Measurements from ENCODE around the gene MYOD1.

The MYOD1 gene

DNA sequence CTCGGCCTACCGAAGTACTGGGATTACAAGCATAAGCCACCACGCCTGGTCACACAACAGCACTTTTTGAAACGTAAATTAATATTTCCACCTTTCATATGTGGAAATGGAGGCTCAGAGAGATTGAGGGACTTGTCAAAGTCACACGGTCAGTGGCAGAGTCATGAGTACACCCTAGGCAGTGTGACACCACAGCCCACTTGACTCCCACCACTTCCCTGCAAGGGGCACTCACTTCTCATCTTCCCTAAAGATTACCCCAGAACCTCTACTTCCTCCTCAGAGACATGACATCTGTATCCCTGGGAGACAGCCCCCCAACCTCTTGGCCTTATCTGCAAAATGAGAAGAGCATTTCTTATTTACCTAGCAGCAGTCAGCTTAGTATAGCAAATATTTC lies 16.5 kb upstream of the MYOD1 start:
- DNase-seq (ENCODE audit: low read depth), result no peak

DNA sequence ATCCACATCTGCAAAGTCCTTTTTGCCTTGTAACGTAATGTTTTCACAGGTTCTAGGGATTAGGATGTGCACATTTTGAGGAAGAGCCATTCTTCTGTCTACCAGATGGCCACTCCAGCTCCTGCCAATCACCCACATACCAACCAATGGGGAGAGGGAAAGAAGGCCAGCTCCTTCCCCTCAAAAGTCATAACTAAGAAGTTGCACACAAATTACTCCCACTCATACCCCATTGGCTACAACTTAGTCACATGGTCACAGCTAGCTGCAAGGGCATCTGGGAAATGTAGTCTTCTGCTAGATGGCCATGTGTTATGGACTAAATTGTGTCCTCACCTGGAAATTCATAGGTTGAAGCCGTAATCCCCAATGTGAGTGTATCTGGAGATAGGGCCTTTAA lies 15.4 kb upstream of the MYOD1 start:
- DNase-seq (ENCODE audit: low read depth), result no peak

DNA sequence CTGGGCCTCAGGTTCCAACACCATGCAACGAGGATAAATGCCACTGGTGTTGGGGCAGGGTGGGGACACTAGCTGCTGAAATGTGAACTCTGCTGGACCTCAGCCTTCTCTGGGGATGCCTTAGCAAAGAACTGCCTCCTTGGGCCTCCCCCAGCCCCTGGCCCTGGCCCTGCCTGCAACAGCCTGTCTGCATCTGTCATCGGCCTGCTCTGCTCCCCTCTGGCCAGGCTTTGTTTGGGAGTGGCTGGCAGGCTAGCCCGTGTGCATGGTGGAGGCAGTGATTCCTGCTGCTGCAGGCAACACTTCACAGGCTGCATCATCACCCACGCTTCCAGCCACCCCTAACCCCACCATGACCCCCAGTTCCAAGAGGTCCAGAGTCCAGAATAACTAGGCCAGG lies 11.5 kb upstream of the MYOD1 start:
- no peak for DNase-seq (ENCODE audit: low read depth)

DNA sequence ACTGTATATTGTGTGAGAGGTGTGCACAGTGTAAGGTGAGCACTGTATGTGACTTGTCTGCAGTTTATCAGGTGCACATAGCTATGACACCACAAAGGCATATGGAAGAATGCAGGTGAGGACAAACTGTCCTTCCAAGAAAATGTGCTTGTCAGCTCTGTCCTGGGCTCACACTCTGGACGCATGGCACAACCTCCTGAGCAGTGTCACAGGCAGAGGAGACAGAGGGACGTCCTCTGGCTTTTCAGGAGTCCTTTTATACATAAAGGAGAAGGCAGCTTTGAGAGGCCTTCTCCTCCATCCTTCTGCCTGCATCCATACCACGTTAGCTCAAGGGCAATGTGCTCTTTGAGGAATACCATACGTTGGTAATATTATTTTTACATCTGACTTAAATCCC lies 7.5 kb upstream of the MYOD1 start:
- DNase-seq (ENCODE audit: low read depth), result no peak

DNA sequence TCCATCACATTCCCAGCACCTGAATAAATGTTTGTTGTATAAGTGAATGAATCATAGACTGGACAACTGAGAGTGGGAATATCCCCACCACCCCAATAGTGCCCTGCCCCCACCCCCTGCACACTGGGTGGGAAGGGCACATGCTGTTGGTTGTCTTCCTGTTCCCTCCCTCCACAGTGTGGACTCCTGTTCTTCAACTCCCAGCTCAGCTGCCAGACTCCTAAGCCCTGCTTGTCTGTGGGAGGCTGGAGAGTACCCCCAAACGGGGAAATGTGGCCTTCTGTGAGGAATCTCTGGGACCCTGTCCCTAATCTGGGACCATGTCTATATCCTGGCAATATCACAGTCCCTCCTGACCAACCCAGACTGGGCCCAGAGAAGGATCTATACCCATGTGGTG lies 5.5 kb upstream of the MYOD1 start:
- DNase-seq (ENCODE audit: low read depth), result no peak

DNA sequence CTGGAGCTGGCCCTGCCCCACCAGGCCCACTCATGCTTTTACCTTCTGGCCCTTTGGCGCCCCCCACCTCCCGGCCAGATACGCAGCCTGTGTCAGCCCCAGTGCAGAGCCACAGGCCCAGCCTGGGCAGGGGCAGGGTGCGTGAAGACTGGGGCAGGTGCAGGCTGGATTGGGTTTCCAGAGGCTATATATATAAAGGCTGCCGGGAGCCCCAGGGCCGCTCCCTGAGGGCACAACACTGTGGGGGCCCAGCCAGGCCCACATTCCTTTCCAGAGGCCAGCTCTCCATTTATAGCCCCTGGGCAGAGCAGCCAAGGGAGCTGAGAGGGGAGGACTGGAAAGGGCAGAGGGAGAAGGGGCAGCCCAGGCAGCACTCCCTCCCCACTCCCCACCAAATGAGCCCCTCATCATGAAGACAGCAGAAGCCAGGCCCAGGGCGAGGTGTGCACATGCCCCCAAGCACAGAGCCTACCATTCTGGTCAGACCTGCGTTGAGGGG lies 5.0 kb upstream of the MYOD1 start:
- no peak for DNase-seq (ENCODE audit: low read depth)

DNA sequence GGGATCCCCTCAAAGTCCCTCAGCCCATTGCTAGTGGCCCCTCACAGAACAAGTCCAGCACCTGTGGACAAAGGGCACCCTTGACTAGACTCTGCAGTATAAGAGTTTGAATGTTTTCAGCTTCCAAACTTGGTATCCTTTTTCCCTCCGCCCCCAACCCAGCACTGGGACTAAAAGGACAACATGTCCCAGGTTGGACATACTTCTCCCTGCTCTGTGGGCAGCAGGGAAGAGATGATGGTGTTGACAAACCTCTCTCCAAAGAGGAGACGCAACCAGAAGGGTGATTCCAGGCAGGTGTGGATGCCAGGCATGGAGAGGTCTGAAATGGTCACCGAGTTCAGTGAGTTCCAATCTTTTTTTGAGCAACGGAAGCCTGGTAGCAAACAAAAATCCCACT lies 4.5 kb upstream of the MYOD1 start:
- DNase-seq (ENCODE audit: low read depth), result no peak

DNA sequence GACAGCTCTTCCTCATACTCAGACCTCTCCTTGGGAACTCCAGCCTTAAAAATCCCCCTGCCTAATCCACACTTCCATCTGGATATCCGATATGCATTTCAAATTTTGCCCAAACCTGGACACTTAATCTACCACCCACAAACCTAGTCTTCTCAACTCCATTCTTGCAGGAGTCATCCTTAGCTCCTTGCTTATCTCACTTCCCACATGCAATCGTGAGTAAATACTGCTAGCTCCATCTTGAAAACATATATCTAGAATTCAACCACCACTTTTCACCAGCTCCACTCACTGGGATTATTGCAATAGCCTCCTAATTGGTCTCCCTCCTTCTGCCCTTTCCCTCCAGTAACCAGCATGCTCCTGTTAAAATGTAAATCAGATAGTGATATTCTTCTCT lies 2.6 kb upstream of the MYOD1 start:
- no peak for DNase-seq (ENCODE audit: low read depth)

DNA sequence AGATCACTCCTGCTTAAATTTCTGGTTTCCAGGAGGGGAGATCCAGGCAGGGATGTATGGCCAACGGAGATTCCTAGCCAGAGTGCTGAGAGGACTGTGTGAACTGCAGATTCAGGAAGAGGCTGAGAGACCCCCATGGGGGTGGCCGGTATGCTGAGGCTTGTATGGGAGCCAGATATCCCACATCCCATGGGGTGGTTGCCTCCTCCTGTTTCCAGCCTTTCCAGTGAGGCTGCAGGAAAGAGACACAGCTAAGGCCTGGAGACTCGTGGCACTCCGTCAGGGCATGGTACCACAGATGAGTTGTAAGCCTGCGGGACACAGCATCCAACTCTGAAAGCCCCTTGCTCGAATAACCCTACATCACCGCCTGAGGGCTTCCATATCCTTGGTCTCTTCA lies 1.4 kb upstream of the MYOD1 start:
- no peak for DNase-seq (ENCODE audit: low read depth)

DNA sequence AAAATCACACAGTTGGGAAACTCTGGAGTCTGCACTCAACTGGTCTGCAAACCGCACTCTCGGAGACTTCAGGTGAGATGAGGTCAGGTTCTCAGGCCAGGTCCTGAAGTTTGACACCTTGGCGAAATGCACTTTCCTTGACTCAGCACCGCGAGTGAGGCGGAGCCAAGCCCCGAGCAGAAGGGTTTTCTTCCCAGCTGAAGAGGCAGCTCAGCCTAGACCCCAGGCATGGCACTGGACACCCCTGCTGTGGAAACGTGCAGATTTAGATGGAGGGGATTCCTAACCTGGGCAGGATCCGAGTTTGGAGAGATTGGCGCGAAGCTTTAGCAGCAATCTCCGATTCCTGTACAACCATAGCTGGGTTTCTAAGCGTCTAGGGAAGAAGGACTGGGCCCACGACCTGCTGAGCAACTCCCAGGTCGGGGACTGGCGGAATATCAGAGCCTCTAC lies 835 bp upstream of the MYOD1 start:
- DNase-seq (ENCODE audit: low read depth), result no peak

DNA sequence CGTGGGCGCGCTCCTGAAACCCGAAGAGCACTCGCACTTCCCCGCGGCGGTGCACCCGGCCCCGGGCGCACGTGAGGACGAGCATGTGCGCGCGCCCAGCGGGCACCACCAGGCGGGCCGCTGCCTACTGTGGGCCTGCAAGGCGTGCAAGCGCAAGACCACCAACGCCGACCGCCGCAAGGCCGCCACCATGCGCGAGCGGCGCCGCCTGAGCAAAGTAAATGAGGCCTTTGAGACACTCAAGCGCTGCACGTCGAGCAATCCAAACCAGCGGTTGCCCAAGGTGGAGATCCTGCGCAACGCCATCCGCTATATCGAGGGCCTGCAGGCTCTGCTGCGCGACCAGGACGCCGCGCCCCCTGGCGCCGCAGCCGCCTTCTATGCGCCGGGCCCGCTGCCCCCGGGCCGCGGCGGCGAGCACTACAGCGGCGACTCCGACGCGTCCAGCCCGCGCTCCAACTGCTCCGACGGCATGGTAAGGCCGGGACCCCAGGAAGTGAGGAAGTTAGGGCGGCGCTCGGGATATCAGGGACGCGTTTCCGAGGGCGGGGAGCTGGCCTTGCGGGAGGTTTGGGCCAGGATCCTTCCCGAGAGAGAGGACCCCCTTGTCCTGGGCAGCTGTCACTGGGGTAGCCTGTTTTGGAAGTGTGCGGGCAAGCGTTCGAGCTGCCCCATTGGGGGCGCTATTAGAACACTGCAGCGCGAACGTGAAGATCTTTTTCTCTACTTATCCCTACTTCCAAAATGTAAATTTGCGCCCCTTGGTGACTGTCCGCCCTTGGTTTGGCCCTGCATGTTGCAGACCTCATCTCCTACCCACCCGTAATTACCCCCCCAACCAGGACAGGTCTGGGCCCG lies 796 bp downstream of the MYOD1 start:
- no peak for DNase-seq (ENCODE audit: low read depth)

DNA sequence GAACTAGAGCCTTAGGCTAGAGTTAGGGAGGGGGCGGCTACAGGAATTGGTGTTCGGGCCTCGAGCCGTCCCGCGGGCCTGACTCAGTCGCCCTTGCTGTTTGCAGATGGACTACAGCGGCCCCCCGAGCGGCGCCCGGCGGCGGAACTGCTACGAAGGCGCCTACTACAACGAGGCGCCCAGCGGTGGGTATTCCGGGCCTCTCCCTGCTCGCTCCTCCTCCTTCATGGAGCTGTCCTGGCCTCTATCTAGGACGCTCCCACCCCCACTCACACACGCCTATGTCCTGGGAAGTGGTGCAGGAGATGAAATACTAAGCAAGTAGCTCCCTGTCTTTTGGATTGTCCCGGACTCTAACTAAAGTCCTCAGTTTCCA lies 1.4 kb downstream of the MYOD1 start:
- no peak for DNase-seq (ENCODE audit: low read depth)

DNA sequence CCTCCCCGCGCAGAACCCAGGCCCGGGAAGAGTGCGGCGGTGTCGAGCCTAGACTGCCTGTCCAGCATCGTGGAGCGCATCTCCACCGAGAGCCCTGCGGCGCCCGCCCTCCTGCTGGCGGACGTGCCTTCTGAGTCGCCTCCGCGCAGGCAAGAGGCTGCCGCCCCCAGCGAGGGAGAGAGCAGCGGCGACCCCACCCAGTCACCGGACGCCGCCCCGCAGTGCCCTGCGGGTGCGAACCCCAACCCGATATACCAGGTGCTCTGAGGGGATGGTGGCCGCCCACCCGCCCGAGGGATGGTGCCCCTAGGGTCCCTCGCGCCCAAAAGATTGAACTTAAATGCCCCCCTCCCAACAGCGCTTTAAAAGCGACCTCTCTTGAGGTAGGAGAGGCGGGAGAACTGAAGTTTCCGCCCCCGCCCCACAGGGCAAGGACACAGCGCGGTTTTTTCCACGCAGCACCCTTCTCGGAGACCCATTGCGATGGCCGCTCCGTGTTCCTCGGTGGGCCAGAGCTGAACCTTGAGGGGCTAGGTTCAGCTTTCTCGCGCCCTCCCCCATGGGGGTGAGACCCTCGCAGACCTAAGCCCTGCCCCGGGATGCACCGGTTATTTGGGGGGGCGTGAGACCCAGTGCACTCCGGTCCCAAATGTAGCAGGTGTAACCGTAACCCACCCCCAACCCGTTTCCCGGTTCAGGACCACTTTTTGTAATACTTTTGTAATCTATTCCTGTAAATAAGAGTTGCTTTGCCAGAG lies 2.0 kb downstream of the MYOD1 start:
- DNase-seq (ENCODE audit: low read depth), result no peak

DNA sequence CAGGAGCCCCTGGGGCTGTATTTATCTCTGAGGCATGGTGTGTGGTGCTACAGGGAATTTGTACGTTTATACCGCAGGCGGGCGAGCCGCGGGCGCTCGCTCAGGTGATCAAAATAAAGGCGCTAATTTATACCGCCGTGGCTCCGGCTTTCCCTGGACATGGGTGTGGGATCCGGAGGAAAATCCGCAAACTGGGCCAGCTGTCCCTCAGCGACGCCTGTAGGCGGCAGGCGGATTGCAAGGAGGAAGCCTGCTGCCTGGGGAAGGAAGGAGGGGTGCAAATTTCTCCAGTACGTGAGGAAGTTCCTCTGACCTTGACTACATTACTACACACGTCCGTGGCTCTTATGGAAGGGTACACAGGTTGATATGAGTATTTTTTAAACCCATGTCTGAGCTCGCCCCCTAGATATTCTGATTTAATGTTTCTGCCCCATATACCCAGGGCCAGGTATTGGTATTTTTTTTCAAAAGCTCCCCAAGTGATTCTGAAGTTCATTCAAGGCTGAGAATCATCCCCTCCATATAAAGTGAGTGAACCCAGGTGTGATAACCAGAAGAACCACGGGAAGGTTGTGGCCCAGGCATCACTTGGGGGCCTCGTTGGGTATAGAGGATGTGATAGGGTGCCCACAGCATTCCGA lies 2.8 kb downstream of the MYOD1 start:
- DNase-seq (ENCODE audit: low read depth), result no peak

DNA sequence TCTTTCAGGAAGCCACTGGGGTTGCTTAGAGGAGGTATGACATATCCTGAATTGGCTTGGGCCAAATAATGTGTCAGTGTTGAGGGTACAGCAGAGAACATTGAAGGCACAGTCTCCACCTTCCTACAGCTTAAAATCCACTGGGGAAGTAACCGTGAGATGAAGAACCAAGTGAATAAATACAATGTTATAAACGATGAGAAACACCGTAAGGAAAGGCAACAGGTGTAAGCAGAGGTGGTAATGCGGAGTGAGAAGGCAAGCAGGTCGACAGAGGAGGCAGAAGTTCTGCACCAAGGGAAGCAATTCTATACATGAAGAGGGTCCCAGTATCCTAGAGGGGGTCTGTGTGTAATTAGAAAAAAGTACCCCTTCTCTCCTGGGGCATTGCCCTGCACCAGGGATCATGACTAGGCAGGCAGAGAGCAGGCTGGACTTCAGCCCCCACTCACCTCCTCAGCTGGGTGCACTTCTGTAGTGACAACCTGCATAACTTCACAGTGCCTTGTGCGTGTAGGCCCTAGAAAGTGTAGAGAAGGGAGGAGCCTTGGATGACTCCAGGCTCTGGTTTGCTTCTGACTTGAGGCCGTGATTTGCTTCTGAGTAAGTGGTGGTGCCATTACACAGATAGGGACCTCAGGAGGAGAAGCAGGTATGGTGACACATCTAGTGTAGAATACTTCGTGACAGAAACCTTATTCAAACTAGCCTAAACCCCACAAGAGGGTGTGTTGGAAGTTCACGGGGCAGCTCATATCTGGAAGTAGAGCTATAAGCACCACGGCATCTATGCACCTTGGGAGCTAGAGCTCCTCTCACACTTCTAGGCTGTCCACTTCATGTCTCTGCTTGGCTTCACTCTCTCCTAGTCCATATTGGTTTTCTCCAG lies 4.9 kb downstream of the MYOD1 start:
- no peak for DNase-seq (ENCODE audit: low read depth)

DNA sequence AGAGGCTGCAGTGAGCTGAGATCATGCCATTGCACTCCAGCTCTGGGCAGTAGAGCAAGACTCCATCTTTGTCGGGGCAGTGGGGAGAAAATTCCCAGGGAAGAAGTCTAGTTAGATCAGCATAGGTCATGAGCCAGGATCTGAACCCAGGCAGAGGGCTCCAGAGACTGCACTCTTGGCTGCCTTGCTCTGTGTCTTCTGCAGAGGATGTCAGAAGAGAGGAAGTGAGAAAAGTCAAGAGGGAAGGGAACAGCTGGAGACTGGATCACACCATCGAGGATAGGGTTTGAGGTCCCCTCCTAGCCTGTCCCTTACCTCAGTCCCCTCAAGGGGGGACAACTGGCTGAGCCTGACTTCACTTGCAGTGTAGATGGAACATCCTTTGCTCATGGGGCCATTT lies 5.8 kb downstream of the MYOD1 start:
- DNase-seq (ENCODE audit: low read depth), result no peak

DNA sequence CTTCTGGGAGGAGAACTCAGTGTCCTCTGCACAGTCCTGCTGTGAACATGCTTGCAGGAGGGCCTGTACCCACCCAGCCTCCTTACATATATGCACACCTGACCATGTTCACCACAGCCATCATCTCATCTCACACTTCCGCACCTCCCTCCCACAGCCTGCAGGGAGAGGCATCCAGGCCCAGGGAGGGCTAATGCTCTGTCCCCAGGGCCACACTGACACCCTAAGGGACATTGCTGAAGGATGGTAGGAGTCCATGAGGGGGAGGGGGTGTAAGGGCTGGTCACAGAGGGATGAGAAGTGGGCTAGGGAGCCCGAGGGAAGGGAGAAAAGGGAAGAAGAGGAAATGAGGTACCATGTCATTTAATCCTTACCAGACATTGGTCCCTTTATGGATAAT lies 10.8 kb downstream of the MYOD1 start:
- no peak for DNase-seq (ENCODE audit: low read depth)

DNA sequence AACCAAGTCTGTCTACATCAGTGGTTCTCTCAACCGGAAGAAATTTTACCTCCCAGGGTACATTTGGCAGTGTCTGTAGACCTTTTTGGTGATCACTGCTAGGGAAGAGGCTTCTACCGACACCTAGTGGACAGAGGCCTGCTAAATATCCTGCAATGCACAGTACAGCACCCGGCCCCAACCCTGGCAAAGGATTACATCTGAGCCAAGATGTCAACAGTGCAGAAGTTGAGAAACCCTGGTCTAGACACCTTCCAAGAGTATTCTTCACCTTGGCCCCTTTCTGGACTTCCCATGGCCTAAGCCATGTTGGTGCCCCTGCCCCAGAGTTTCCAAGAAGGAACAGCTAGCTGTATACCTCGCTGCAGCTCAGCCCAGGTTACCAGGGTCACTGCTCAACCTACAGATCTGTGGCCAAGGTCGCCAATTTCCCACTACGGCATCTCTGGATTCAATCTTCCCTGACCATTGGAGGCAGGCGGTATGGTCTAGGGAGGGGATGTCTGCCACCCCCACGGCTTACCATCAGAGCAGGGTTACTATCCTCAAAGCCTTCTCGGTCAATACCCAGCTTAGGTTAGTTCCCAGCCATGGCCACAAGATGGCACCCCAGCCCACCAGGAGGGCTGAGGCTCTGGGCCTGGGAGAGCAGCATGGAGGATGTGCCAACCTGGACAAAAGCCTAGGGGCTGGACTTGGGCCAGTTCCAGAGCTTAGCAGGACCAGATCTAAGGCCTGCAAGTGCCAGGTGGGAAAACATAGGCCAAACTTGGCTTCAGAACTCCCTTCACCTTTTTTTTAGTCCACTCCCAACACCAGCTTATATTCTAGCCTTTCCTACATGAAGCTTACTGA lies 11.5 kb downstream of the MYOD1 start:
- DNase-seq (ENCODE audit: low read depth), result no peak

DNA sequence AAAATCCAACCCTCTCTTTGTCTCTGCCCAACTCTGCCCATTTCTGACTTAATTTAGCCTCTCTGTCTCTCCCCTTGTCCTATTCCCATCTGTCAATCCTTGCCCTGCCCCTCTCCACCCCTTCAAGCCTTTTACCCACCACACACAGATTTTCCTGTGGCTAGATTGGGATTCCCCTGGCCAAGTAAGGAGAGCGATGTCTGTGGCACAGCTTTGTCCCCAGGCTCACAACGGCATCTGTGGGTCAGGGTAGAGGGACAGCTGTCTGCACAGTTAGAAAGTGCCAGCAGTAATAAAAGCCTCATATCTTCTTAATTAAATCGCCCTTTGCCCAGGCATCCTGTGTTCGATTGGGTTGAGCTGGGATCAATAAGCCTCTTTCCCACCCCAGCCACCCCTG lies 13.9 kb downstream of the MYOD1 start:
- DNase-seq (ENCODE audit: low read depth), result no peak

DNA sequence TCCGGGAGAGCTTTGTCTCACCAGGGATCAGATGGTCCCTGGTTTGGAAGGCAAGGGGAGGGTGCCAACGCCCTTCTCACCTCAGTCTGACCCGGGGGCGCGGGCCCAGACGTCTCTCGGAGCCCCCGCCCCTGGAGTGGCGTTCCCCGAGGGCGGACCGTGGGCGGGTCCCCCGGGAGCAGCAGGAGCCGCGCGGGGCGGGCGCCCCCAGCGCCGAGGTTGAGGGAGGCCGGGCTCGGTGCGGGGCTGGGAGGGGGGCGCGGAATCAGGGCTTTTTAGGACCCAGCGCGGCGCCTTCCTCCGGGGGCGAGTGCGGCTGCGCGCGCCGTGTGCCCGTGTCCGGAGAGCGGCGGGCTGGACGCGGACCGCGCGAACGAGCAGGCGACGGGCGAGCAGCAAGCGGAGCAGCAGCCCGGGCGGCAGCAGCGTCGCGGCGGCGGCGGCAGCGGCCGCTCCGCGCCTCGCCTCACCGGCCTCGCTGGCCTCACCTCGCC lies 15.1 kb downstream of the MYOD1 start, which contains the start of gene KCNC1:
TSS of gene KCNC1 (plus strand) at position 364 of the 494 bp plus-strand sequence. CDS start 1,222 bp downstream, outside the sequence.
- no peak for DNase-seq (ENCODE audit: low read depth)
